LNCaP clone FGC (cell line): ENCODE results near the gene CASZ1.
A peak's percentile ranks its signal among the peaks of the same experiment; 100 is the strongest.

Experiments
- DNase-seq: peaks from one replicate; pipeline ENCODE4 v3.0.0-alpha.2; 2011; ENCODE audit warnings: low read depth
- H3K4me3 ChIP-seq: 2 replicates; pipeline ENCODE4 v1.5.1; 2011; ENCODE audit warnings: mild to moderate bottlenecking, low read depth, low read length, control low read depth
- TF ChIP-seq, protein P1 (sequence below): IDR thresholded peaks from 2 replicates; pipeline ENCODE4 v1.5.1; 2012; ENCODE audit warnings: mild to moderate bottlenecking; ENCODE audit not compliant: control insufficient read depth, insufficient read depth; ENCODE audit errors: extremely low read depth

Gene CASZ1

DNA sequence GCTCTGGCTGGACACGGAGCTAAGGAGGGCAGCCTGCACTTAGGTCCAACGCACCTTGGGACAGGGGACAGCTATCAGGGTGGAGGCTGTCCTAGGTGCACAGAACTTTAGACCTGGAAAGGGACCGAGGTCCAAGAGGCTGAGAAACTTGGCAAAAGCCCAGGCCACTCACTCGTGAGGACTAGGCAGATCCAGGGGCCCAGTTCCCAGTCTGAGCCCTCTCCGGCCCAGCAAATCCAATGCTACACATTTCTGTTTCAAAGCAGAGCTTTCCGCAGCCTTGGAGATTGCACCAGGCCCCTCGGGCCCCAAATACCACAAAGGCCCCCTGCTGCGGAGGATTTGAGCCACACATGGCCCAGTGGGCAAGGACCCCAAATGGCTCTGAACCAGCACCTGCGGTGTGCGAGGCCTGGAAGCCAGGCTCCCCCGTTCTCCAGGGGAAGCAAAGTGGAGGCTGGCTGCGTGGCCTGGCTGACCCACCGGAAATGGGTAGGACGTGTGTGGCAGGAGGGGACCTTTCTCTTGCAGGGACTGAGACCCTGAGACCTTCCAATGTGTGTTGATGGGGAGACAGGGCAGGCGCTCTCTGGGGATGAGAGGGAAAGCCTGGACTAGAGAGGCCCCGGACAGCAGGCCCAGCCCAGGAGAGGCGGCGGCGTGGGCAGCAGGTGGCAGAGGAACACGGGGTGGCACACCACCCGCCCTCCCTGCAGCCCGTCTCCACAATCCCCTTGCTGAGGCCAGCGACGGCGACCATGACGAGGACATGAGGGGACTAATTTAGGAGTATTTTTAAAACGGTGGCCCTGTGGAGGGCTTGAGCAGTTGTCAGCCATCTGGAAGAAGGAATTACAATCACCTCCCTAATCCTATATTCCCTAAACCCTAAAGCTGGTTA, 118.7 kb downstream of the CASZ1 start:
- TF ChIP-seq, protein P1, sequence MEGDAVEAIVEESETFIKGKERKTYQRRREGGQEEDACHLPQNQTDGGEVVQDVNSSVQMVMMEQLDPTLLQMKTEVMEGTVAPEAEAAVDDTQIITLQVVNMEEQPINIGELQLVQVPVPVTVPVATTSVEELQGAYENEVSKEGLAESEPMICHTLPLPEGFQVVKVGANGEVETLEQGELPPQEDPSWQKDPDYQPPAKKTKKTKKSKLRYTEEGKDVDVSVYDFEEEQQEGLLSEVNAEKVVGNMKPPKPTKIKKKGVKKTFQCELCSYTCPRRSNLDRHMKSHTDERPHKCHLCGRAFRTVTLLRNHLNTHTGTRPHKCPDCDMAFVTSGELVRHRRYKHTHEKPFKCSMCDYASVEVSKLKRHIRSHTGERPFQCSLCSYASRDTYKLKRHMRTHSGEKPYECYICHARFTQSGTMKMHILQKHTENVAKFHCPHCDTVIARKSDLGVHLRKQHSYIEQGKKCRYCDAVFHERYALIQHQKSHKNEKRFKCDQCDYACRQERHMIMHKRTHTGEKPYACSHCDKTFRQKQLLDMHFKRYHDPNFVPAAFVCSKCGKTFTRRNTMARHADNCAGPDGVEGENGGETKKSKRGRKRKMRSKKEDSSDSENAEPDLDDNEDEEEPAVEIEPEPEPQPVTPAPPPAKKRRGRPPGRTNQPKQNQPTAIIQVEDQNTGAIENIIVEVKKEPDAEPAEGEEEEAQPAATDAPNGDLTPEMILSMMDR = no peak
- DNase-seq = no peak
- H3K4me3 ChIP-seq = no peak overlapping the region

DNA sequence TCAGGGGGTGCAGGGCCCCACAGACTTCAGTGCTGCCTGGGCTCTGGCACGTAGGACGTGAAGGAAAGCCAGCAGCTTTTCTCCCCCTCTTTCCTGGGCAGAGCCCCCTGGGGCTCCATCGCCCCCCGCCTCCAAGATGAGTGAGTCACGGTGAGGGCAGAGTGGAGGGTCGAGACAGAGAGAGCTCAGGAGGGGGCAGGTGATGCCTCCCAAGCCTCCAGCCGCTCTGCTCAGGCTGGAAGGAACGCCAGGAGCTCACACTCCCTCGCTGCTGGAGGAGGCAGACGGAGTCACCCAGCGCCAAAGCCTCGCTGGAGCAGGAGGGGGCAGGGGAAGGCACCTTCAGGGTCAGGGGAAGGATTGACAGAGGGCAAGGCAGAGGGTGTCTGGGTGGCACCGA, 119.5 kb downstream of the CASZ1 start:
- no peak for DNase-seq
- TF ChIP-seq, protein P1 = no peak
- H3K4me3 ChIP-seq = no peak overlapping the region

DNA sequence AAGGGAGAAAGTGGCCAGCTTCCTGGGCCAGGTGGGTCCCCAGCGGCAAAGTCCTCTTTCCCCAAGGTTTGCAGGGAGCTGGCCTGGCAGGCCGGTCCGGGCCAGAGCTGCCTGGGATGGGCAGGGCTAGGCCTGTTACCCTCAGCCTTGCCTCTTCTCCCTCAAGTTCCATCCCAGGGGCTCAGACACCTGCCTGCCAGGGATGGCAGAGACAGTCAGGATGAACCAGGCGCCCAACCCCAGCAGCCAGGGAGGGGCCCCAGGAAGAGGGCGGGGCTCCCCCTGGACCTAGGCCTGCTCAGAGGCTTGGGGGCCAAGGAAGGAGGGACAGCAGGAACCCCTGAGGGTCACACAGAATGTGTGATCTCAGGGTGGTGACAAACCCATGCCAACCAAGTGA, 120.6 kb downstream of the CASZ1 start:
- TF ChIP-seq, protein P1 = no peak
- peak overlapping the region; percentile 7; the same call in 1 of the 2 replicates for H3K4me3 ChIP-seq
- no peak for DNase-seq

DNA sequence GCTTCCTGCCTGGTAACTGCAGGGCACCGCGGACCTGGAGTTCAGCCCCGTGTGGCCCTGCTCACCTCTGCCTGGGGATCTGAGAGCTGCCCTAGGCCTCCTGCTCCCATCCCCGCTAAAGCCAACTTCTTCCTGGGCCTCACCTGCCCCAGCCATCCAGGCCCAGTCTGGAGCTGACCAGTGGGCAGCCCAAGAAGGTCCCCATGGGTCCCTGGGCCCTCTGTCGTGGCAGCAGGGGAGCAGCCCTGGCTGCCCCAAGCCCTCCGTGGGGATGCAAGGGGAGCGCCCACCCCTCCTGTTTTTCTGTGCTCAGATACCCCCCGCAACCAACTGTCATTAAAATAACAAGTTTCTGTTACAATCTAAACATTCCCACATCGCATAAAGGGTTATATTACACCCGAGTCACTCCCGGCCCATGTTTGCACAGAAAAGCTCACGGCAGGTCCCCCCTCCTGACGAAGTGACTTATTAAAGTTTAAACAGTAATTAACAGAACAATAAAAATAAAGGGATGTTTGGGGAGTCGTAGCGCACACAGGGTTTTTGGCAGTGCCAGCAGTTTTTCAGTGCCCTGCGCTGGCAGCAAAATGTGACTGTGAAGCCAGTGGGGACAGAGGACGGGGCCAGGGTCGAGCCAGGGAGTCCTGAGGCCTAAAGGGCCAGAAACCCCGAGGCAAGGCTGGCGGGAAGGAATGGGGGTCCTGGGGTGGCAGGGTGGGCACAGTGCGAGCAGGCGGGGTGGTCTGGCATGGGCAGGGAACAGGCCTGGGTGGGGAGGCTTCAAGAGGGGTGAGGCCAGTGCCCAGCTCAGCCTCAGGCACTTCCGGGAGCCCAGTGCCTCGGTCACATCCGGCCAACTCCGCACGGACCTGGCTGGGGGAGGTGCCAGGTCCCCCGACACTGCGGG, 121.5 kb downstream of the CASZ1 start:
- DNase-seq = peak; percentile 89
- H3K4me3 ChIP-seq = peak overlapping the region; percentile 7; the same call in 1 of the 2 replicates
- TF ChIP-seq, protein P1 = no peak

DNA sequence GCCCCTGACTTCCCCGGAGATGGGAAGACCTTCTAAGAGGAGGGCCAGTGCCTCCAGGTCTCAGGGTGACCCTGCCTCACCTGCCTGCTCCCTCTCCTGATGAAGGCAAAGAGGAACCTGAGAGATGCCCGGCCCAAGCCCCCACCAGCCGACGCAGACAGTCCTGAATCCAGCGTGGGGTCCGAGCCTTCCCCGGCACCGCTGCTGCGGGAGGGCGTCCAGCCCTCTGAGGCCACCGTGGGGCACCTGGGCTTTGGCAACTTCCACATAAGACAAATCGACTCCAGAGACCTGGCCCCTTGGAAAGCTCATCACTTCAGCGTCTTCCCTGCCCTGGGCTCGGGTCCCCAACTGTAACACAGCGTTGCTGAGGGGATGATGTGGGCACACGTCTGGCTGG, 122.2 kb downstream of the CASZ1 start:
- no peak for DNase-seq
- TF ChIP-seq, protein P1 = no peak
- no peak overlapping the region for H3K4me3 ChIP-seq

DNA sequence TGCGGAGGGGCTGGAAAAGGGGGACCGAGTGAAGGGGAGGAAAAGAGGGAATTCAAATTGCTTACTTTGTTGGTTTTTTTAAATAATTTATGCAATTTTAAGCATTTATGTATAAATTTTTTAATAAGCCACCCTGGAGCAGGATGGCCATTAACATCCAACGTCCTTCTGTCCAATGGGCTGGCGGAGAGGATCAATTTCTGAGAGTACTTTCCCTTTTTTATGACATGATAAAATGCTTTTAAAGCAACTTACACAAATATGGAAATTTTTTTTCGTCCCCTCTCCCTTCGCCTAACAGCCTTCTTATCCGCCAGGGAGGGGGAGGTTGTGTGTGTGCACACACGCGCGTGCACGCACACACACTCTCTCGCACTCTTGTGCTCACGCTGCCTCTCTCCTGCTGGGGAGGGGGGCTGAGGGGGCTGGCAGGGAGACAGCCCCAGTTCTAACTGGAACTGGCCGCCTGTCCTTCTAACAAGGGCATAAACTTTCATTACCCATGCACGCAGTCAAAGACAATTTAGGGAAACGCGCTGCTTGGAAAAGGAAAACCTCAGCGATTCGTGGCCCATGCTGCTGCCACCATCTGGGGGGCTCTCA, 123.2 kb downstream of the CASZ1 start:
- DNase-seq = no peak
- H3K4me3 ChIP-seq = no peak overlapping the region
- TF ChIP-seq, protein P1 = no peak
